Stimulated activated CD4-positive, alpha-beta T cell treated with anti-CD3 and anti-CD28 coated beads, Interleukin-12 subunit alpha, Interleukin-12 subunit beta, amount 100 ng/mL, for 48 hours (primary cell): Measurements from ENCODE around the gene VIL1.
A peak's percentile ranks its signal among the peaks of the same experiment; 100 is the strongest.

Source experiments
- DNase-seq, 3 donors: peaks; one replicate each; pipeline ENCODE4 v3.0.0-alpha.2; 2020; ENCODE audit warnings: low read depth in 2 of 3, low spot score in 1 of 3

VIL1 gene

DNA sequence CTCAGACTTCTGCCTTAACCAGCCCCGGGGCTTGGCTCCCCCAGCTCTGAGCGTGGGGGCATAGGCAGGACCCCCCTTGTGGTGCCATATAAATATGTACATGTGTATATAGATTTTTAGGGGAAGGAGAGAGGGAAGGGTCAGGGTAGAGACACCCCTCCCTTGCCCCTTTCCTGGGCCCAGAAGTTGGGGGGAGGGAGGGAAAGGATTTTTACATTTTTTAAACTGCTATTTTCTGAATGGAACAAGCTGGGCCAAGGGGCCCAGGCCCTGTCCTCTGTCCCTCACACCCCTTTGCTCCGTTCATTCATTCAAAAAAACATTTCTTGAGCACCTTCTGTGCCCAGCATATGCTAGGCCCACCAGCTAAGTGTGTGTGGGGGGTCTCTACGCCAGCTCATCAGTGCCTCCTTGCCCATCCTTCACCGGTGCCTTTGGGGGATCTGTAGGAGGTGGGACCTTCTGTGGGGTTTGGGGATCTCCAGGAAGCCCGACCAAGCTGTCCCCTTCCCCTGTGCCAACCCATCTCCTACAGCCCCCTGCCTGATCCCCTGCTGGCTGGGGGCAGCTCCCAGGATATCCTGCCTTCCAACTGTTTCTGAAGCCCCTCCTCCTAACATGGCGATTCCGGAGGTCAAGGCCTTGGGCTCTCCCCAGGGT is 13.7 kb upstream of the VIL1 start:
- no peak for DNase-seq

- no peak for DNase-seq
Measured at GRCh38 chr2:218405746-218406208, 13.1 kb upstream of the VIL1 start.

DNA sequence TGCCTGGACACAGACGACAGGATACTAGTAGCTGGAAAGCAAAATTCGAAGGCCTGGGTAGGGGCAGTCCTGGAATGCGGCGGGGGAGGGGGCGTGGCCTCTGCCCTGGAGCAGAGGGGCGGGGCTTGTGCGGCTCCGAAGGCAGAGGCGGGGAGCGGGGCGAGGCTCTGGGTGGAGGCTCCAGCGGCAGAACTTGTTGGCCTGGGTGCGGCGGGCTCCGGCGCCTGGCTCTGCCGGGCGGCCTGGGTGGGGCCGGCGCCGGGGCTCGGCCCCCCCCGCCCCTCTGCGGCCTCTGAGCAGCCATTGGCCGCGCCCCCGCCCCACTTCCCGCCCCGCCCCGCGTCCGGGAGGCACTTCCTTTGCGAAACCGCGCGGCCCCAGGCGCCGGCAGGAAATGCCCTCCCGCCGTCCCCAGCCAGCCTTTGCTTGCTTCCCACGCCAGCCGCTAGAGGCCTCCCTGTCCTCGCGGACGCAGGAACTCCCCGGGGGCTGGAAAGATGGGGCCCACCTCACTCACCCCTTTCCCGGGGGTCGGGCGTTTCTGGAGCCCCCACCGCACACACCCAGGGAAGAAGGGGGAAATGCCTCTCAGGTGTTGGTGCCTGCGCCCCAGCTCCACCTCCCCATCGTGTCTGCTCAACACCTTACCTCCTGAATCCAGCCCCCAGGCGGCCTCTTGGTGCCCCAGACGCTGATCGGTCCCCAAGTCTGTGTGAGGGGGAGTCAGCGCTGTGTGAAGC is 12.5 kb upstream of the VIL1 start:
- peak; percentile 85 to 97 (median 89) for DNase-seq

- DNase-seq, result peak in 2 of 3 donors; percentile 51 to 55
Measured at GRCh38 chr2:218406949-218407618, 11.8 kb upstream of the VIL1 start.

GRCh38 chr2:218407717-218408116 is 11.2 kb upstream of the VIL1 start:
- no peak for DNase-seq

- DNase-seq, result no peak
Measured at GRCh38 chr2:218418321-218418716, 604 bp upstream of the VIL1 start.

GRCh38 chr2:218419630-218420216 is 800 bp downstream of the VIL1 start:
- no peak for DNase-seq

DNA sequence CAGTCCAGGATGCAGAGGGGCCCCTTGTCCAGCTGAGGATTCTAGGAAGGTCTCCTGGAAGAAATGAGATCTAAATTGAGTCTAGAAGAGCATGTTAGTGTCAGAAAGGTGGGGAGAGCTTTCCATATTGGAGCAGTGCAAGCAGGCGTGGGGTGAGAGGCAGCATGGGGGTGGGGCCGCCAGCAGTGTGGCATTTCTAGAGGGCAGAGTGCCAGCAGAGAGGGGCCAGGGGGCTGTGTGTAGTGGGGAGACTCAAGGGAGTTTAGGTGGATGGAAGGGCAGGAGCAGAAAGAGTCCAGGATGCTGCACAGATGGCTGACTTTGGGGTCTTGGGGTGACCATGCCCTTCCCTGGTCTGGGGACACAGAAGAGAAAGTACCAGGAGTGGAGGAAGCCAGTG is 2.1 kb downstream of the VIL1 start:
- DNase-seq, result no peak

DNA sequence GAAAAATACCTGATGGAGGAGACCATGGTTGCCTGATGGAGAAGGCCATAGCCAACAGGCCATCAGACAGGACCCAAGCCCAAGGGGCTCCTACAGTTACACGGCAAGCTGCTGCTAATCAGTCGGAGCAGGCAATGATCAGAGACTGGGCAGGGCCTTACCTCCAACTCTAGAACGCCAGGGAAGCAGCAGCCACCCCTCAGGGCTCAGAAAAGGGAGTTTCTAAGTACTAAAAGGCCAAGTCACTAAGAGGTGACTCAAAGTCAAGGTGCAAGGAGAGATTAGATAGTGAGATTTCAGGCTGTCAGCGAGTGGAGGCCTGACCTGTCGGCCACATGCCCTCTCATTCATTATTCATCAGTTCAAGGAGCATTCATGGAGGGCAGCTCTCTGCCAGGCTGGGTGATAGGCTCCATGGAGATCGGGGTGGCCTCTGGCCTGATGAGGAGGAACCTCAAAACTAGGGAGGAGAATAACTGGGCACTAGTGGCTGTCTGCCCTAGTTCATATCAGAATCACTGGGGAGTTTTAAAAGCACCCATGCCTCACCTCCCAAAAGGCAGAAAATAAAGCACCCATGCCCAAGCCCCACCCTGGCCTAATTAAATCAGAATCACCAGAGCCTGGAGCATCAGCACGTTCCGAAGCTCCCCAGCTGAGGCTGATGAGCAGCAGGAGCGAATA is 3.6 kb downstream of the VIL1 start:
- DNase-seq, result no peak

DNA sequence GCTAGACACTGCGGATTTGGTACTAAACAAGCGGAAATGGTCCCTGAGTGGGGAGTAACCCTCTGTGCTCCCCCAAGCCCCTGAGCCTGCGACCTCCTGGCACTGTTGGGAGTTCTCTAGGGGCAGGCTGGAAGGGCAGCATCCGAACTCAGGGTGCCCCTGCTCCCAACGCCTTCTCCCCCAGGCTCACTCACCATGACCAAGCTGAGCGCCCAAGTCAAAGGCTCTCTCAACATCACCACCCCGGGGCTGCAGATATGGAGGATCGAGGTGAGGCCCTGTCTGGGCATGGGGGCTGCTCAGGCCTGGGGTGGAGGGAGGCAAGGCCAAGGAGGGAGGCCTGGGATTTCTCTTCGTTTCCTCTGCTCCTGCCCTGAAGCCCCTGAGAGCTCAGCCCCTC is 4.7 kb downstream of the VIL1 start:
- DNase-seq, result no peak

- DNase-seq, result no peak
Measured at GRCh38 chr2:218425531-218425930, 6.6 kb downstream of the VIL1 start.

DNA sequence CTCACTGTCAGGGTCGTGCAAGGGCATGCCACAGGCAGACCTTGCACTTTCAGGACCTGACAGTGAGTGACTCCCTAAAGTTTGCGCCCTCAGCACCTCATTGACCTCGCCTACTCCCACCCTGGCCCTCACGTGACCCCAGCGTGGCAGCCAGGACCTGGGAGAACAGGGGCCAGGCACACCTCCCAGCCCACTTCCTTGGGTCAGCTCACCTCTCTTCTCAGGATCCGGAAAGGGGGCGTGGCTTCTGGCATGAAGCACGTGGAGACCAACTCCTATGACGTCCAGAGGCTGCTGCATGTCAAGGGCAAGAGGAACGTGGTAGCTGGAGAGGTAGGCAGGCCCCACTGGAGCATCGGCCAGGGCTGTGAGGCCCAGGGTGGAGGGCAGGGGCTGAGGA is 8.8 kb downstream of the VIL1 start:
- no peak for DNase-seq

DNA sequence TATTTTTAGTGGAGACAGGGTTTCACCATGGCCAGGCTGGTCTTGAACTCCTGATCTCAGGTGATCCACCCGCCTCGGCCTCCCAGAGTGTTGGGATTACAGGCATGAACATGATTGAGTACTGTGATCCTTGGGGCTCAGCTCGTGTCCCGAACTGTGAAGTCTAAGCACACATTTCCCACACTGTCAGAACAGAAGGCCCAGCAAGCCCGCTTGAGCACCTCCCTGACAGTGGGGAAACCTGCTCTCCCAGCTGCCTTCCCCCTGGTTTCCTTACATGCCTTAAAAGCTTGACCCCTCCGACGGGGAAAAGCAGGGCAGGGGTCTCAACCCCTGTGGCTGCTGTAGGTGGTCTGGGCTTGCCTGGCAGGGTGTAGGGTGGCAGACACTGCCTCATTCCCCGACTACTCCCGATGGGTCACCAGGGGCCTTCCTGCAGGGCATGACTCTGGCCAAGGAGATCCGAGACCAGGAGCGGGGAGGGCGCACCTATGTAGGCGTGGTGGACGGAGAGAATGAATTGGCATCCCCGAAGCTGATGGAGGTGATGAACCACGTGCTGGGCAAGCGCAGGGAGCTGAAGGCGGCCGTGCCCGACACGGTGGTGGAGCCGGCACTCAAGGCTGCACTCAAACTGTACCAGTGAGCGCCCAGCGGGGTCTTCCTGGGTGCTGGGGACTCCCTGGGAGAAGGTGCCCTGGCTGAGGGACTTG is 10.1 kb downstream of the VIL1 start:
- no peak for DNase-seq

GRCh38 chr2:218429911-218430692 is 11.2 kb downstream of the VIL1 start:
- DNase-seq, result no peak

DNA sequence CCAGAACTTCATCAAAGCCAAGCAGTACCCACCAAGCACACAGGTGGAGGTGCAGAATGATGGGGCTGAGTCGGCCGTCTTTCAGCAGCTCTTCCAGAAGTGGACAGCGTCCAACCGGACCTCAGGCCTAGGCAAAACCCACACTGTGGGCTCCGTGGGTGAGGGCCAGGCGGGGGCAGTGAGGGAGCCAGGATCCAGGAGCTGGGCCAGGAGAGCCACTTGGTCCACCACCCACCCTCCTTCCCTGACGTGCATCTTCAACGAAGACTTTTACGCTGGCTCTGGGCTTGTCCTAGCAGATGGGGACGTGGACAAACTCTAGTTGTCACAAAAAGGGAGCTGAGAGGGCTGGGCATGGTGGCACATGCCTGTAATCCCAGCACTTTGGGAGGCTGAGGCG is 11.8 kb downstream of the VIL1 start:
- DNase-seq, result no peak

DNA sequence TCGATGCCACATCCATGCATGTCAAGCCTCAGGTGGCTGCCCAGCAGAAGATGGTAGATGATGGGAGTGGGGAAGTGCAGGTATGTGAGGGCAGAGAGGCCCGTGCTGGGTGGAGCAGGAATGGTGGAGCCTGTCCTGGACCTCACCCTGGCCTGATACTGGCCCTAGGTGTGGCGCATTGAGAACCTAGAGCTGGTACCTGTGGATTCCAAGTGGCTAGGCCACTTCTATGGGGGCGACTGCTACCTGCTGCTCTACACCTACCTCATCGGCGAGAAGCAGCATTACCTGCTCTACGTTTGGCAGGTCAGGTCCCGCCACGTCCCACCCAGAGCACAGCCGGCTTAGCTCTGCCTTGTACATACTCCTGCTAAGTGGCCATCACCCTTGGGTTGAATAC is 13.0 kb downstream of the VIL1 start:
- no peak for DNase-seq

- DNase-seq, result no peak
Measured at GRCh38 chr2:218432676-218433365, 13.9 kb downstream of the VIL1 start.

GRCh38 chr2:218434456-218434855 is 15.5 kb downstream of the VIL1 start:
- no peak for DNase-seq
